Measurements from ENCODE around the gene GNGT2.

- TF ChIP-seq CTCF (optimal IDR thresholded peaks at IDR 0.05 in 1 of 3, IDR thresholded peaks at IDR 0.05 in 1 of 3, conservative IDR thresholded peaks at IDR 0.05 in 1 of 3; ENCODE audit: extremely low read depth in 1 of 3, insufficient read depth in 2 of 3, low read length in 3 of 3), result no peak
- no peak for TF ChIP-seq EZH2 (IDR thresholded peaks at IDR 0.05; ENCODE audit: low read length)
Observed at GRCh38 chr17:49162866-49163265, 47.5 kb downstream of the GNGT2 start.
